H1 (cell line): ENCODE data around the gene APOL2. TPM values are rescaled to one million over a fixed set of nuclear protein-coding genes. Genes with fewer than 3 reads are reported as not detected.
A peak's percentile ranks its signal among the peaks of the same experiment; 100 is the strongest.

Experiments
- CBX8 ChIP-seq: fragments of 300-800, 300-1000 bp; sonication (generic); IDR thresholded peaks from 2 replicates; pipeline ENCODE4 v1.7.1; 2016; ENCODE audit warnings: low read depth, low read length, borderline replicate concordance
- CHD1 ChIP-seq: IDR thresholded peaks from 2 replicates; pipeline ENCODE4 v1.6.1; 2012; ENCODE audit warnings: low read depth, low read length, improper control_type of control experiment
- CTBP2 ChIP-seq: IDR thresholded peaks from 2 replicates; pipeline ENCODE4 v1.7.0; 2011; ENCODE audit warnings: borderline replicate concordance, mild to moderate bottlenecking, moderate library complexity, mixed read lengths, low read length; ENCODE audit not compliant: insufficient read depth, insufficient read length
- E2F6 ChIP-seq: IDR thresholded peaks from 2 replicates; pipeline ENCODE4 v1.6.1; 2012; ENCODE audit warnings: inconsistent platforms
- EGR1 ChIP-seq: IDR thresholded peaks from 2 replicates; pipeline ENCODE4 v1.6.1; 2011; ENCODE audit warnings: low read depth, low read length, borderline replicate concordance
- RAD21 ChIP-seq, 2 experiments: IDR thresholded peaks in 1 of 2; conservative IDR thresholded peaks in 1 of 2; 2 replicates each; pipeline ENCODE4 v1.6.1; 2011; ENCODE audit warnings: low read depth in 2 of 2, low read length in 2 of 2, improper control_type of control experiment in 1 of 2, inconsistent platforms in 1 of 2, mild to moderate bottlenecking in 1 of 2, moderate library complexity in 1 of 2
- SIN3A ChIP-seq, 2 experiments: IDR thresholded peaks in 1 of 2; conservative IDR thresholded peaks in 1 of 2; 2 replicates each; pipeline ENCODE4 v1.6.1; 2011 to 2012; ENCODE audit warnings: low read length in 2 of 2, improper control_type of control experiment in 1 of 2, low read depth in 1 of 2, mild to moderate bottlenecking in 1 of 2
- polyA plus RNA-seq, 7 experiments: library from polyadenylated mRNA; depleted of rRNA in 3 of 7; stranded (reverse) in 5 of 7; unstranded in 2 of 7; fragments of >200 nt in 5 of 7; fragments of 200-250 nt in 2 of 7; gene quantifications; 1 replicate in 5 of 7; 2 replicates in 1 of 7; 4 replicates in 1 of 7; pipeline versions ENCODE4 v1.2.1 to v1.2.3, GENCODE V29; 2011 to 2013; ENCODE audit warnings: missing spikeins in 2 of 7, mixed read lengths in 2 of 7
- total RNA-seq: library from RNA; stranded (reverse); fragmentation: NEBNext Ultra II Directional; extraction: Animal tissue kit (Norgen Biotek cat#: 25700); gene quantifications from 2 replicates; pipeline ENCODE4 v1.2.1, GENCODE V29; 2021

APOL2 gene
- total and polyA plus RNA-seq, 2 of the 8 experiments (the other 6 are each of a cell fraction or from before 2014, with no cell fraction given), result 8.1 to 11.0 TPM

- TF ChIP-seq RAD21 (IDR thresholded peaks at IDR 0.05 in 1 of 2, conservative IDR thresholded peaks at IDR 0.05 in 1 of 2; ENCODE audit: low read depth in 2 of 2, low read length in 2 of 2) (peak; percentile 75 to 83), CTBP2 (no peak), CBX8 (no peak), EGR1 (no peak), SIN3A (conservative IDR thresholded peaks at IDR 0.05 in 1 of 2, IDR thresholded peaks at IDR 0.05 in 1 of 2; ENCODE audit: low read depth in 1 of 2, low read length in 2 of 2) (no peak), CHD1 (no peak), E2F6 (no peak)
These were observed 59.1 kb downstream of the APOL2 start (continued) for GRCh38 chr22:36180038-36180880.
